Calu3 (cell line): ENCODE measurements around the gene APLN. TPM values are rescaled to one million over a fixed set of nuclear protein-coding genes. Genes with fewer than 3 reads are reported as not detected.

Experiments
- BruUV-seq: library from RNA; stranded (reverse); fragments of 400-500 nt; replicated peaks from 2 replicates; lab custom pipeline; 2021; lab: Mats Ljungman, UMichigan
- CTCF ChIA-PET: fragments of 300-600 bp; sonication (Branson Sonifier 250); formaldehyde crosslinking; loops from one replicate; lab custom pipeline; 2022; ENCODE audit warnings: antibody characterized with exemption; lab: Charles Lee
- DNase-seq: peaks from one replicate; pipeline ENCODE4 v3.0.0; 2022
- H3K27ac Mint-ChIP-seq: one replicate; pipeline ENCODE4 v1.8.0; 2022; ENCODE audit warnings: mixed read lengths; ENCODE audit not compliant: unreplicated experiment
- H3K27me3 Mint-ChIP-seq: one replicate; pipeline ENCODE4 v1.8.0; 2022; ENCODE audit warnings: mixed read lengths; ENCODE audit not compliant: unreplicated experiment
- H3K36me3 Mint-ChIP-seq: one replicate; pipeline ENCODE4 v1.8.0; 2022; ENCODE audit warnings: mild to moderate bottlenecking, moderate library complexity, mixed read lengths; ENCODE audit not compliant: insufficient read depth, unreplicated experiment
- H3K4me1 Mint-ChIP-seq: one replicate; pipeline ENCODE4 v1.8.0; 2022; ENCODE audit warnings: mild to moderate bottlenecking, low read depth, mixed read lengths; ENCODE audit not compliant: unreplicated experiment
- H3K4me3 Mint-ChIP-seq: one replicate; pipeline ENCODE4 v1.8.0; 2022; ENCODE audit warnings: mild to moderate bottlenecking, low read depth, moderate library complexity, mixed read lengths; ENCODE audit not compliant: unreplicated experiment
- H3K9me3 Mint-ChIP-seq: one replicate; pipeline ENCODE4 v1.8.0; 2022; ENCODE audit warnings: low read depth, mixed read lengths; ENCODE audit not compliant: unreplicated experiment
- intact Hi-C: fragments of 100-400 bp; cut with micrococcal nuclease; formaldehyde crosslinking; loops from one replicate; pipeline ENCODE4 v1.10.0; 2022; ENCODE audit not compliant: unreplicated experiment
- total RNA-seq: library from RNA; stranded (reverse); gene quantifications from 2 replicates; pipeline ENCODE4 v1.2.3, GENCODE V29; 2022
- TF ChIP-seq, protein P1 (sequence below): fragments of 200-600 bp; IDR thresholded peaks from one replicate; pipeline ENCODE4 v1.8.0; 2022; ENCODE audit warnings: antibody characterized with exemption; ENCODE audit not compliant: unreplicated experiment

APLN gene
- total RNA-seq, 1 experiment from 2014 or later = 0.35 TPM

DNA sequence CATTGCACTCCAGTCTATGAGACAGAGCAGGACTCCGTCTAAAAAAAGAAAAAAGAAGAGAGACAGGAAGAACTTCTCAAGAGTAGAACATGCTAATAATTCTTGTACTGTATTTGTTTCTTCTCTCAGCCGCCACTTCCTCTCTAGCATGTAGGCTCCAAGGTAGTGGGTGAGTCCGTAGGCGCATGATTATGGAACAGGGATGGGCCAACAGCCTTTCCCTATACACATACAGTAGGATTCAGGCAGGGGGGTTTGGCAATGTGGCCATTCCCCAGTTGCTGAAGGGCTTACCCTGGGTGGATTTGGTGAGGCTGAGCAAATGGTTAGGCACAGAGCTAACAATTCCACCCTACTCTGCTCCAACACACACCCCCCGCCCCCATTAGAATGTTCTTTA, 35.0 kb upstream of the APLN start:
- H3K27ac Mint-ChIP-seq = no peak overlapping the region
- intact Hi-C loops = no loop called here
- H3K36me3 Mint-ChIP-seq = no peaks in the 10 kb centered on the region
- BruUV-seq = no TSS peak
- DNase-seq = no peak
- H3K27me3 Mint-ChIP-seq = peaks cover 6% of the 10 kb centered on the region
- no peak overlapping the region for H3K4me3 Mint-ChIP-seq
- TF ChIP-seq, protein P1, sequence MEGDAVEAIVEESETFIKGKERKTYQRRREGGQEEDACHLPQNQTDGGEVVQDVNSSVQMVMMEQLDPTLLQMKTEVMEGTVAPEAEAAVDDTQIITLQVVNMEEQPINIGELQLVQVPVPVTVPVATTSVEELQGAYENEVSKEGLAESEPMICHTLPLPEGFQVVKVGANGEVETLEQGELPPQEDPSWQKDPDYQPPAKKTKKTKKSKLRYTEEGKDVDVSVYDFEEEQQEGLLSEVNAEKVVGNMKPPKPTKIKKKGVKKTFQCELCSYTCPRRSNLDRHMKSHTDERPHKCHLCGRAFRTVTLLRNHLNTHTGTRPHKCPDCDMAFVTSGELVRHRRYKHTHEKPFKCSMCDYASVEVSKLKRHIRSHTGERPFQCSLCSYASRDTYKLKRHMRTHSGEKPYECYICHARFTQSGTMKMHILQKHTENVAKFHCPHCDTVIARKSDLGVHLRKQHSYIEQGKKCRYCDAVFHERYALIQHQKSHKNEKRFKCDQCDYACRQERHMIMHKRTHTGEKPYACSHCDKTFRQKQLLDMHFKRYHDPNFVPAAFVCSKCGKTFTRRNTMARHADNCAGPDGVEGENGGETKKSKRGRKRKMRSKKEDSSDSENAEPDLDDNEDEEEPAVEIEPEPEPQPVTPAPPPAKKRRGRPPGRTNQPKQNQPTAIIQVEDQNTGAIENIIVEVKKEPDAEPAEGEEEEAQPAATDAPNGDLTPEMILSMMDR = no peak
- H3K4me1 Mint-ChIP-seq = no peaks in the 10 kb centered on the region
- CTCF ChIA-PET = interaction anchor here (0.6 to 1.2 kb wide), 2 partner anchors 12 to 64 kb away, joined by 3 to 8 read pairs; no protein-coding TSS in a partner anchor
- H3K9me3 Mint-ChIP-seq = no peaks in the 10 kb centered on the region

GRCh38 chrX:129688097-129688496, 33.3 kb upstream of the APLN start:
- intact Hi-C loops = no loop called here
- Mint-ChIP-seq H3K36me3 (no peaks in the 10 kb centered on the region), H3K4me3 (no peak overlapping the region), H3K27me3 (peaks cover 19% of the 10 kb centered on the region), H3K4me1 (no peaks in the 10 kb centered on the region), H3K27ac (no peak overlapping the region), H3K9me3 (no peaks in the 10 kb centered on the region)
- BruUV-seq = no TSS peak
- TF ChIP-seq, protein P1 = no peak
- CTCF ChIA-PET = no interaction called here
- DNase-seq = no peak

- H3K4me3 Mint-ChIP-seq = no peak overlapping the region
- H3K27me3 Mint-ChIP-seq = peaks cover 19% of the 10 kb centered on the region
- H3K36me3 Mint-ChIP-seq = no peaks in the 10 kb centered on the region
- DNase-seq = no peak
- no peaks in the 10 kb centered on the region for H3K4me1 Mint-ChIP-seq
- CTCF ChIA-PET = no interaction called here
- no peaks in the 10 kb centered on the region for H3K9me3 Mint-ChIP-seq
- TF ChIP-seq, protein P1 = no peak
- BruUV-seq = no TSS peak
- no peak overlapping the region for H3K27ac Mint-ChIP-seq
- intact Hi-C loops = no loop called here
Measured at GRCh38 chrX:129686422-129686948, 31.7 kb upstream of the APLN start.

DNA sequence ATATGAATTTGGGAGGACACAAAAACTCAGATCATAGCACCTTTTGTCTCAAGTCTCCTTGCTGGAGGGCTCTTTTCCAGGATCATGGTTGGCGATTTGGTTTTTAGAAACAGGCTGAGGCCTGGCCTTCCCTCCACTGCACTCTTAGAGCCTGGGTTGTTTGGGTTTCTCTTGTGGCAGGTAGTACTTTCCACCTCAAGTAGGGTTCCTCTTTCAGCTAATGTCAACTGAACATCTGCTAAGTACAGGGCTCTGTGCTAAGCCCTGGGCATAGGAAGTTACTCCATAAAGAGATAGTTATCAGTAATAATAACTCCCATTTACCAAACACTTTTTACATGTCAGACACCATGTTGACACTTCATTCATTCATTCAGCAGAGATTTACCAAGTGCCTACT, 28.2 kb upstream of the APLN start:
- Mint-ChIP-seq H3K9me3 (no peaks in the 10 kb centered on the region), H3K4me1 (no peaks in the 10 kb centered on the region), H3K36me3 (no peaks in the 10 kb centered on the region), H3K27me3 (peaks cover 19% of the 10 kb centered on the region), H3K4me3 (no peak overlapping the region), H3K27ac (no peak overlapping the region)
- CTCF ChIA-PET = no interaction called here
- TF ChIP-seq, protein P1 = no peak
- DNase-seq = no peak
- intact Hi-C loops = no loop called here
- no TSS peak for BruUV-seq
